HepG2 (cell line): ENCODE measurements around the gene MYO5A. TPM values are rescaled to one million over a fixed set of nuclear protein-coding genes. Genes with fewer than 3 reads are reported as not detected.

Experiments used
- AKAP8 ChIP-seq: sonication (generic); formaldehyde crosslinking; IDR thresholded peaks from 2 replicates; pipeline ENCODE4 v1.5.1; 2020; ENCODE audit warnings: mild to moderate bottlenecking, missing genetic modification reagents
- ATF5 ChIP-seq: sonication (generic); formaldehyde crosslinking; IDR thresholded peaks from 2 replicates; pipeline ENCODE4 v1.4.0; 2020; ENCODE audit warnings: mild to moderate bottlenecking, low read depth, missing genetic modification reagents
- E2F1 ChIP-seq: sonication (generic); formaldehyde crosslinking; IDR thresholded peaks from 2 replicates; pipeline ENCODE4 v1.5.0; 2020; ENCODE audit warnings: missing genetic modification reagents
- ETS1 ChIP-seq: sonication (generic); formaldehyde crosslinking; IDR thresholded peaks from 2 replicates; pipeline ENCODE4 v1.4.0; 2020; ENCODE audit warnings: missing genetic modification reagents
- HOXA9 ChIP-seq: sonication (generic); formaldehyde crosslinking; IDR thresholded peaks from 2 replicates; pipeline ENCODE4 v1.8.1; 2022; ENCODE audit warnings: missing genetic modification reagents, mild to moderate bottlenecking, moderate library complexity, borderline replicate concordance
- KDM5A ChIP-seq: fragments of 200-600 bp; sonication (generic); IDR thresholded peaks from 2 replicates; pipeline ENCODE4 v1.7.0; 2018; ENCODE audit warnings: antibody characterized with exemption, mild to moderate bottlenecking, low read length, borderline replicate concordance
- POLR2A ChIP-seq, 2 experiments: IDR thresholded peaks; 2 replicates each; pipeline ENCODE4 v1.6.1; 2011; ENCODE audit warnings: low read depth in 2 of 2, low read length in 2 of 2, mild to moderate bottlenecking in 1 of 2, moderate library complexity in 1 of 2; ENCODE audit not compliant: insufficient read depth in 1 of 2
- SMAD1 ChIP-seq: sonication (generic); formaldehyde crosslinking; IDR thresholded peaks from 2 replicates; pipeline ENCODE4 v1.4.0; 2020; ENCODE audit warnings: missing genetic modification reagents, low read depth, mild to moderate bottlenecking, borderline replicate concordance
- SMC3 ChIP-seq: IDR thresholded peaks from 2 replicates; pipeline ENCODE4 v1.6.1; 2011; ENCODE audit warnings: low read length, improper control_type of control experiment
- ZFP1 ChIP-seq: IDR thresholded peaks from 2 replicates; pipeline ENCODE4 v1.6.1; 2016
- ZFP36 ChIP-seq: fragments of 150-350 bp; IDR thresholded peaks from 2 replicates; pipeline ENCODE4 v1.6.1; 2018; ENCODE audit warnings: borderline replicate concordance, low read length, low read depth; ENCODE audit not compliant: partially characterized antibody
- ZNF512B ChIP-seq: sonication (generic); formaldehyde crosslinking; IDR thresholded peaks from 2 replicates; pipeline ENCODE4 v1.5.1; 2020; ENCODE audit warnings: missing genetic modification reagents, mild to moderate bottlenecking, borderline replicate concordance
- ZNF547 ChIP-seq: sonication (generic); formaldehyde crosslinking; IDR thresholded peaks from 2 replicates; pipeline ENCODE4 v1.5.1; 2020; ENCODE audit warnings: mild to moderate bottlenecking, missing genetic modification reagents
- polyA plus RNA-seq, 8 experiments: library from polyadenylated mRNA; depleted of rRNA in 3 of 8; stranded (reverse) in 7 of 8; unstranded in 1 of 8; fragments of >200 nt; fragmentation: Illumina TruSeq in 4 of 8; extraction: Trizol in 4 of 8; gene quantifications; 2 replicates each; pipeline versions ENCODE4 v1.2.1 to v1.2.3, GENCODE V29; 2011 to 2016; ENCODE audit warnings: low read depth in 4 of 8, missing spikeins in 1 of 8, mixed read lengths in 1 of 8; ENCODE audit not compliant: insufficient read depth in 1 of 8
- total RNA-seq, 5 experiments: library from RNA; depleted of rRNA; stranded (reverse); fragments of >200 nt; fragmentation: Illumina TruSeq; extraction: Trizol; gene quantifications; 2 replicates each; pipeline ENCODE4 v1.2.3, GENCODE V29; 2016; ENCODE audit warnings: low read depth in 1 of 5
- TF ChIP-seq, protein P1 (sequence below): sonication (generic); formaldehyde crosslinking; IDR thresholded peaks from 2 replicates; pipeline ENCODE4 v1.5.0; 2020; ENCODE audit warnings: mild to moderate bottlenecking, missing genetic modification reagents, moderate library complexity
- TF ChIP-seq, protein P2 (sequence below): sonication (generic); formaldehyde crosslinking; IDR thresholded peaks from 2 replicates; pipeline ENCODE4 v1.4.0; 2020; ENCODE audit warnings: missing genetic modification reagents, borderline replicate concordance

Gene MYO5A
- total and polyA plus RNA-seq, 2 of the 13 experiments (the other 11 are each of a cell fraction or from before 2014, with no cell fraction given), result 2.8 to 4.8 TPM

DNA sequence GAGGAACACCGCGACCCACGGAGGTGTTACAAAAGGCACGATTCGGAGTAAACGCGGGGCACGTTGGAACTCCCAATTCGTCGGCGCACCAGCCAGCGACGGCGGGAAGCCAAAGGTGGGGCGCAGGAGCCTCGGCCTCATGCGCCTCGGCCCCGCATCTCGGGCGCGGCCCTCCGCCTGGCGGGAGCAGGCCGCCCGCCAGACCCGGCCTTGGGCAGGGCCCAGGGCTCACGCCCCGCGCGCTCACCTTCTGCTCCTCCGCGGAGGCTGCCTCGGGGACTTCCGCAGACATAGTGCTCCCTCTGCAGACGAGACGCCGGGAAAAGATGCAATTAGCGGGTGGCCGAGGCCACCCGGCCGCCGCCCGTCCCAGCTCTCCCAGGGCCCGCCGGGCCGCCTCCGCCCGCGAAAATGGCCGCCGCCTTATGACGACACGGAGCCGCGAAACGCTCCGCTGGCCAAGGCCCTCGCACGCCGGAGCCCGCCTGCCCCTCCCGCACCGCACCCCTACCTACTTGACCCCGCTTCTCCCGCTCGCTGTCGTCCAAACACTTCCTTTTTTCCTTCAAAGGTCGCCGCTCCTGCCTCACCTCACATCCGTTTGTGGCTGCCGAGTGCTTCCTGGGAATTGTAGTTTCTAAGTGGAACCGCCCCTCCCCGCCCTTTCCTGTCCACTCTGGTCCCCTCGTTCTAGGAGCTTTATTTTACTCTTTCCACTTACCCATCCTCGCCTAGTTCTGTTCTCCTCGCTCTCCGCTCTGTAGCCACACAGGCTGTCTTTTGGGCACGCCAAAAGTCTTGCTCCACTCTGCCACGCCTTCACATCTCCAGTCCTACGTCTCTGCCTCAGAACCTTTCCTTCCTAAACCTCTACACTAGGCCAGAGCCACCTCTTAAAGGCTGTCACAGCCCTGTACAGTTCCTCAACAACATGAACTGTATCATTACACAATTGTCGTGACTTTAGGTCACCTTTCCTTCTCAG lies 40.2 kb upstream of the MYO5A start, which contains the start of gene ARPP19 (continued):
- TF ChIP-seq, protein P1, sequence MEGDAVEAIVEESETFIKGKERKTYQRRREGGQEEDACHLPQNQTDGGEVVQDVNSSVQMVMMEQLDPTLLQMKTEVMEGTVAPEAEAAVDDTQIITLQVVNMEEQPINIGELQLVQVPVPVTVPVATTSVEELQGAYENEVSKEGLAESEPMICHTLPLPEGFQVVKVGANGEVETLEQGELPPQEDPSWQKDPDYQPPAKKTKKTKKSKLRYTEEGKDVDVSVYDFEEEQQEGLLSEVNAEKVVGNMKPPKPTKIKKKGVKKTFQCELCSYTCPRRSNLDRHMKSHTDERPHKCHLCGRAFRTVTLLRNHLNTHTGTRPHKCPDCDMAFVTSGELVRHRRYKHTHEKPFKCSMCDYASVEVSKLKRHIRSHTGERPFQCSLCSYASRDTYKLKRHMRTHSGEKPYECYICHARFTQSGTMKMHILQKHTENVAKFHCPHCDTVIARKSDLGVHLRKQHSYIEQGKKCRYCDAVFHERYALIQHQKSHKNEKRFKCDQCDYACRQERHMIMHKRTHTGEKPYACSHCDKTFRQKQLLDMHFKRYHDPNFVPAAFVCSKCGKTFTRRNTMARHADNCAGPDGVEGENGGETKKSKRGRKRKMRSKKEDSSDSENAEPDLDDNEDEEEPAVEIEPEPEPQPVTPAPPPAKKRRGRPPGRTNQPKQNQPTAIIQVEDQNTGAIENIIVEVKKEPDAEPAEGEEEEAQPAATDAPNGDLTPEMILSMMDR (CRISPR knock-in tag), result no peak
- TF ChIP-seq SMC3 (no peak), SMAD1 (CRISPR knock-in tag) (no peak), ZNF547 (CRISPR knock-in tag) (peak; percentile 95), ZFP1 (CRISPR knock-in tag) (no peak; the same call in 1 of the 2 replicates), ATF5 (CRISPR knock-in tag) (no peak), E2F1 (peak; percentile 98), HOXA9 (CRISPR knock-in tag) (no peak), ZNF512B (no peak), ETS1 (CRISPR knock-in tag) (peak; percentile 75; the same call in 1 of the 2 replicates), KDM5A (0 out of 2 replicates have a peak, but pooled peaks have one; percentile 48), ZFP36 (no peak), AKAP8 (CRISPR knock-in tag) (no peak), POLR2A (IDR thresholded peaks at IDR 0.05; ENCODE audit: insufficient read depth in 1 of 2, low read depth in 2 of 2, low read length in 2 of 2) (peak; percentile 68 to 69)
- TF ChIP-seq, protein P2, sequence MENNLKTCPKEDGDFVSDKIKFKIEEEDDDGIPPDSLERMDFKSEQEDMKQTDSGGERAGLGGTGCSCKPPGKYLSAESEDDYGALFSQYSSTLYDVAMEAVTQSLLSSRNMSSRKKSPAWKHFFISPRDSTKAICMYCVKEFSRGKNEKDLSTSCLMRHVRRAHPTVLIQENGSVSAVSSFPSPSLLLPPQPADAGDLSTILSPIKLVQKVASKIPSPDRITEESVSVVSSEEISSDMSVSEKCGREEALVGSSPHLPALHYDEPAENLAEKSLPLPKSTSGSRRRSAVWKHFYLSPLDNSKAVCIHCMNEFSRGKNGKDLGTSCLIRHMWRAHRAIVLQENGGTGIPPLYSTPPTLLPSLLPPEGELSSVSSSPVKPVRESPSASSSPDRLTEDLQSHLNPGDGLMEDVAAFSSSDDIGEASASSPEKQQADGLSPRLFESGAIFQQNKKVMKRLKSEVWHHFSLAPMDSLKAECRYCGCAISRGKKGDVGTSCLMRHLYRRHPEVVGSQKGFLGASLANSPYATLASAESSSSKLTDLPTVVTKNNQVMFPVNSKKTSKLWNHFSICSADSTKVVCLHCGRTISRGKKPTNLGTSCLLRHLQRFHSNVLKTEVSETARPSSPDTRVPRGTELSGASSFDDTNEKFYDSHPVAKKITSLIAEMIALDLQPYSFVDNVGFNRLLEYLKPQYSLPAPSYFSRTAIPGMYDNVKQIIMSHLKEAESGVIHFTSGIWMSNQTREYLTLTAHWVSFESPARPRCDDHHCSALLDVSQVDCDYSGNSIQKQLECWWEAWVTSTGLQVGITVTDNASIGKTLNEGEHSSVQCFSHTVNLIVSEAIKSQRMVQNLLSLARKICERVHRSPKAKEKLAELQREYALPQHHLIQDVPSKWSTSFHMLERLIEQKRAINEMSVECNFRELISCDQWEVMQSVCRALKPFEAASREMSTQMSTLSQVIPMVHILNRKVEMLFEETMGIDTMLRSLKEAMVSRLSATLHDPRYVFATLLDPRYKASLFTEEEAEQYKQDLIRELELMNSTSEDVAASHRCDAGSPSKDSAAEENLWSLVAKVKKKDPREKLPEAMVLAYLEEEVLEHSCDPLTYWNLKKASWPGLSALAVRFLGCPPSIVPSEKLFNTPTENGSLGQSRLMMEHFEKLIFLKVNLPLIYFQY, result peak; percentile 45; the same call in 1 of the 2 replicates
